ENCODE results near the gene P3R3URF.

The P3R3URF gene

GRCh38 chr1:46136711-46137110, 39.6 kb downstream of the P3R3URF start:
- no peak overlapping the region for H2AFZ ChIP-seq
- H3K9ac ChIP-seq, result no peak overlapping the region
- no peaks in the 10 kb centered on the region for H3K4me1 ChIP-seq
- H3K79me2 ChIP-seq, result no peaks in the 10 kb centered on the region
- H3K36me3 ChIP-seq (ENCODE audit: control insufficient read depth, insufficient read depth, low read length), result no peaks in the 10 kb centered on the region
- H3K27ac ChIP-seq, result no peak overlapping the region
- H3K9me3 ChIP-seq (ENCODE audit: control insufficient read depth, low read length), result no peaks in the 10 kb centered on the region
- no peak overlapping the region for H3K4me2 ChIP-seq (ENCODE audit: low read length)
- no peak overlapping the region for H3K4me3 ChIP-seq (ENCODE audit: low read depth, low read length)
- H3K27me3 ChIP-seq (ENCODE audit: control insufficient read depth, insufficient read depth, low read length), result no peaks in the 10 kb centered on the region
- TF ChIP-seq, protein P1, sequence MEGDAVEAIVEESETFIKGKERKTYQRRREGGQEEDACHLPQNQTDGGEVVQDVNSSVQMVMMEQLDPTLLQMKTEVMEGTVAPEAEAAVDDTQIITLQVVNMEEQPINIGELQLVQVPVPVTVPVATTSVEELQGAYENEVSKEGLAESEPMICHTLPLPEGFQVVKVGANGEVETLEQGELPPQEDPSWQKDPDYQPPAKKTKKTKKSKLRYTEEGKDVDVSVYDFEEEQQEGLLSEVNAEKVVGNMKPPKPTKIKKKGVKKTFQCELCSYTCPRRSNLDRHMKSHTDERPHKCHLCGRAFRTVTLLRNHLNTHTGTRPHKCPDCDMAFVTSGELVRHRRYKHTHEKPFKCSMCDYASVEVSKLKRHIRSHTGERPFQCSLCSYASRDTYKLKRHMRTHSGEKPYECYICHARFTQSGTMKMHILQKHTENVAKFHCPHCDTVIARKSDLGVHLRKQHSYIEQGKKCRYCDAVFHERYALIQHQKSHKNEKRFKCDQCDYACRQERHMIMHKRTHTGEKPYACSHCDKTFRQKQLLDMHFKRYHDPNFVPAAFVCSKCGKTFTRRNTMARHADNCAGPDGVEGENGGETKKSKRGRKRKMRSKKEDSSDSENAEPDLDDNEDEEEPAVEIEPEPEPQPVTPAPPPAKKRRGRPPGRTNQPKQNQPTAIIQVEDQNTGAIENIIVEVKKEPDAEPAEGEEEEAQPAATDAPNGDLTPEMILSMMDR (IDR thresholded peaks at IDR 0.05), result no peak

- Histone ChIP-seq H3K27me3 (ENCODE audit: control insufficient read depth, insufficient read depth, low read length) (no peaks in the 10 kb centered on the region), H3K9me3 (ENCODE audit: control insufficient read depth, low read length) (no peaks in the 10 kb centered on the region), H3K79me2 (no peaks in the 10 kb centered on the region), H3K4me2 (ENCODE audit: low read length) (no peak overlapping the region), H2AFZ (peak overlapping the region; percentile 25), H3K27ac (peak overlapping the region; percentile 24), H3K9ac (no peak overlapping the region), H3K4me1 (no peaks in the 10 kb centered on the region), H3K4me3 (ENCODE audit: low read depth, low read length) (no peak overlapping the region), H3K36me3 (ENCODE audit: control insufficient read depth, insufficient read depth, low read length) (no peaks in the 10 kb centered on the region)
- TF ChIP-seq, protein P1 (IDR thresholded peaks at IDR 0.05), result no peak
These were observed 41.5 kb downstream of the P3R3URF start for GRCh38 chr1:46134660-46135331.

GRCh38 chr1:46133781-46134350, 42.4 kb downstream of the P3R3URF start:
- Histone ChIP-seq H3K9ac (no peak overlapping the region), H3K4me1 (no peaks in the 10 kb centered on the region), H3K4me2 (ENCODE audit: low read length) (peak overlapping the region; percentile 78), H2AFZ (peak overlapping the region; percentile 80), H3K27ac (peak overlapping the region; percentile 99), H3K27me3 (ENCODE audit: control insufficient read depth, insufficient read depth, low read length) (no peaks in the 10 kb centered on the region), H3K9me3 (ENCODE audit: control insufficient read depth, low read length) (no peaks in the 10 kb centered on the region), H3K36me3 (ENCODE audit: control insufficient read depth, insufficient read depth, low read length) (no peaks in the 10 kb centered on the region), H3K4me3 (ENCODE audit: low read depth, low read length) (peak overlapping the region; percentile 80), H3K79me2 (no peaks in the 10 kb centered on the region)
- TF ChIP-seq, protein P1 (IDR thresholded peaks at IDR 0.05), result no peak

DNA sequence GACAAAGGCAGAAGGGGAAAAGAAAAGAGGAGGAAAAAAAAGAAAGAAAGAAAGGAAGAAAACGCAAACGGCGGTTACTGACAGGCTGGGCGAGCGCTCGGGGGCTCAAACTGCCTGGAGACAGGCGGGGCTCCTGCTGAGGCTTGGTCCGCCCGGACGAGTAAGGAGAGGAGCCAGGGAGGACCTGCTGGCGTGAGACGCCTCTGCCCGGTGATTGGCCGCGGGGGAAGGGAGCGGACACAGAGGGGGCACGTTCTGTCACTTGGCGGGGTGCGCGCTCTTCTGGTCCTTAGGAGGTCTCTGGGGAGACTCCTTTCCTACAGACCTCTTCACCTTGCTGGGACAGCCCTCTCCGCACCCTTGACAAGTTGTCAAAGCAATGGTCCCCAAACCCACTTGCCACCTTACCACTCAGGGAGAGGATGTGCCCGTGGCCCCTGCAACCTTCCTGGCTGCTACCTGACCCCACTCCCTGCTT, 43.1 kb downstream of the P3R3URF start:
- peak overlapping the region; percentile 78 for H3K4me2 ChIP-seq (ENCODE audit: low read length)
- peak overlapping the region; percentile 99 for H3K27ac ChIP-seq
- H3K27me3 ChIP-seq (ENCODE audit: control insufficient read depth, insufficient read depth, low read length), result no peaks in the 10 kb centered on the region
- H3K4me1 ChIP-seq, result no peaks in the 10 kb centered on the region
- TF ChIP-seq, protein P1 (IDR thresholded peaks at IDR 0.05), result no peak
- H3K36me3 ChIP-seq (ENCODE audit: control insufficient read depth, insufficient read depth, low read length), result no peaks in the 10 kb centered on the region
- no peaks in the 10 kb centered on the region for H3K9me3 ChIP-seq (ENCODE audit: control insufficient read depth, low read length)
- H3K79me2 ChIP-seq, result no peaks in the 10 kb centered on the region
- peak overlapping the region; percentile 80 for H2AFZ ChIP-seq
- no peak overlapping the region for H3K9ac ChIP-seq
- H3K4me3 ChIP-seq (ENCODE audit: low read depth, low read length), result peak overlapping the region; percentile 80

Measured in parathyroid adenoma (tissue), 2 donors.